GM19467 (cell line): Measurements from ENCODE around the gene FECH.
"Not testable (repeated sequence)": the region's sequence is repeated elsewhere in the genome, so short reads cannot be mapped to it uniquely, and the experiment has no call there.

Experiments used
- ATAC-seq: cut with Tn5 transposase; IDR thresholded peaks from one replicate; pipeline ENCODE4 v1.9.1; 2021; ENCODE audit warnings: mild to moderate bottlenecking, moderate library complexity; ENCODE audit not compliant: unreplicated experiment

Gene FECH

DNA sequence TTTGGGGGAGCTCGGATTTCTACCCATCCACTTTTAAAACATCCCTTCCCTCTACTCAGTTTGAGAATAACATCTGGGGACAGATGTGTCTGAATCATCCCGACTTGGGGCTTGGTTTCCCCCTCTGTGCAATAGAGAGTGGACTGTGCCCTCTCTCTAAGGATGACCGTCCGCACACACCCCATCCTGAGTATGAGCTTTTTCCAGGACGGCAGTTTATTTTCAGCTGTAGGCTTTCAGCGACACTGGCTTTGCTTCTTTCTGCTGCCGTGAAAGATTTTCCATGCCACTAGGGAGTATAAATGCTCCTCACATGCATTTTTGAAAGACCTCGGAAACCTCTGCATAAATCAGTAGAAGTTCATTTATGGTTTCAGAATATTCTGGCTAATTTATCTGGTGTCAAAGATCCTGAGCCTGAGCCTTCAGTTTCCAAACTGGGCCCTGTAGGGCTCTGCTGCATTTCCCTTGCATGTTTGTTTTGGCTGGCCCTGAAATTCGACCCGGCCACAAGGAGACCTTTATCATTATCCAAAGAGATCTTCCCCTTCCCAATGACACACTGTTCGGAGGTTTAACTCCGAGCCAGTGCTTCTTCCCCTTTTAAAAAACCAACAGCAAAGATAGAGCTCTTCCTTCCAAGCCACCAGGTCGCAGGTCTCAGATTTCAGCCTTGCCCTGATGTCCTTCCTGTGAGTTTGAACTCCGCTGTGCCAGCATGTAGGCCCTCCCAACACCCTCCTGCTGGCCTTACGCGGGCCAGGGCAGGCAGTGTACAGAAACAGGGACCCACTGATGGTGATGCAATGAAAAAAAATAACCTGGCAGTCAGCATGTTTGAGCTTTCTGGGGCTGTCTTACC is 53.3 kb downstream of the FECH start:
- ATAC-seq, result no peak

DNA sequence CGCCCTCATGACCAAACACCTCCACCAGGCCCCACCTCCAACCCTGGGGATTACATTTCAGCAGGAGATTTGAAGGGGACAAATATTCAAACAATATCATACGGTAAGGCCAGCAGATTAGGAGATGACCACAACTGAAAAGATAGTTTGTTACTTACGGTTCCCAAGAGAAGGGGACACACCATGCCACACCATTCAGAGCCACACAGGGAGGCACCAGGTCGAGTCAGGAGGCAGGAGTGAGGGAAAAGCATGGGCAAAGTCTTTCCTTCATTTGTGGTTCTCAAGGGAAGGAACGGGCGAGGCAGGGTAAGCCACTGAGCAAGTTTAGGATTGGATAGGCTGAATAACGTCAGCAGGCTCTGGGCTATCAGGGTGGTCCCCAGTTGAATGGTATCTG is 57.4 kb downstream of the FECH start:
- ATAC-seq, result no peak

DNA sequence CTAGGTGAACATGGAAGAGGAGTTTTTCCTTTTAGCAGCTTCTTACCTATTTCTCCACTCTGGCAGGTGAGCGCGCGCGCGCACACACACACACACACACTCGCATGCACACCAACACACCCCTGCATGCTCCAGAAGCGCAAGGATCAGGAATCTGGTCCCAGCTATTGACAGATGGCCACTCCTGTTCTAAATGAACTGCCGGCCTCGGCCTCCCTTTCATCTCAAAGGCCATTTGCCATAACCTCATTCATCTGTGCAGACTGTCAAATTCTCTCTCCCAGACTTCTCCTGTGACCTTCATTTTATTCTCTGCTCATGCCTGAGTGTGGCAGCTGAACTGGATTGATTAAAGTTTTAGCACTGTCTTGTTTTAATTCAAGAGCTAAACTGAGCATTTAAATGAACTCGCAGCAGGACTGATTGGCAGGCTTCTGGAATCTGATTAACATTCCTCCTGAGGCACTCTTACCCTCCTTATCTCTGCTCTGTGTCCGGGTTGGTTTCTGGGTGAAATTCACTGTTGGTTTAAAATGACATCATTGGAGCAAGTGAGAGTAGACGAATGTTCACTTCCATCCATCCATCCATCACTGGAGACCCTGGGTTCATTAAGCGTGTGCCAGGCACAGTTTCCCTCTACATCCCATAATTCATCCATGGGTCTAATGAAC is 58.8 kb downstream of the FECH start:
- no peak for ATAC-seq

DNA sequence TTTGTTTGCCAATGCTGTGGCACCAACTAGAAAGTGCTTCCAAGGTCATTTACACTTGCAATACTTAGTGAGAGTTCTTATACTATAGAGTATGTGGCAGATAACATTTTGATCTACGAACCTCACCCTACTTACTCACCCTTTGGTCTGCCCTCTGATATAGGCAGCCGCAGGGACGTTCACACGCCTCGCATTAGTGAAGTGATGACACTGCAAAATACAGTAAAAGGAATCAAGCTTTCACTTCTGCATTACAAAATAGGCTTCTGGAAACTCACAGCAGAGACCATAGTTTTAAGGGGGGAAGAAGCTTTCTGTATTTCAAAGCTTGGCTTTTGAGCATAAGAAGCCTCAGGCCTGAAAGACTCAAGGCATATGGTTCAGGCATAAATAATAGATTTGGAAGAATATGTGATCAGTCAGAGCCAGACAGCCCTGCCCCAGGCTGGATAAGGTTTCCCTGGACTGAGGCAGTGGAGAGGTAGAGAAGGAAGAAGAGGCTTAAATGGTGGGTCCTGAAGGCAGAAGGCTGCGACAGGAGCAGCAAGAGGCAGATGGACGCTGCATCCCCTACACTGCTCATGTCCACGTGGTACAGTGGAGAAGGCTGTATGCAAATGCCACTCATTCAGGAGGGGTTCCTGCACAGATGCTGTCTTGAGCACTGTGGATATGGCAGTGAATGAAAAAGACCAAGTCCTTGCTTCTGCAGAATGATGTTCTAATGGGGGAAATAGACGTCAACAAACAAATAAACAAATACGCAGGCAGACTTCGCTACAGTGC is 63.1 kb downstream of the FECH start:
- no peak for ATAC-seq

DNA sequence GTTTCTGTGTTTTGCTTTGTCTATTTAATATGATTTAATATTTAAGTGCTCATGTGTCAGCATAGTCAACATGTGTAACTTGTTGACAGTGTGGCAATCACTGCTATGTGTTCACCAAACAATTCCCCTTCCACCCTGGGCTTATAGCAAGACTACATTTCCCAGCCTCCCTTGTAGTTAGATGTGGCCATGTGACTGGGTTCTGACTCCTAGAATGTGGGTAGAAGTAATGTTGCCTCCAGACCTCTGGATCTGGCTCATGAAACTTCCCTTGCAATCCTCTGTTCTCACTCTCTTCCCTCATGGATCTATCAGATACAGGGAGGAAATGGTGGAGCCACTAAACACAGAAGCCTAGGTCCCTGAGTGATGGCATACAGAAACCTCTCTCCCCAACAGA is 64.2 kb downstream of the FECH start:
- ATAC-seq, result not testable (repeated sequence)

DNA sequence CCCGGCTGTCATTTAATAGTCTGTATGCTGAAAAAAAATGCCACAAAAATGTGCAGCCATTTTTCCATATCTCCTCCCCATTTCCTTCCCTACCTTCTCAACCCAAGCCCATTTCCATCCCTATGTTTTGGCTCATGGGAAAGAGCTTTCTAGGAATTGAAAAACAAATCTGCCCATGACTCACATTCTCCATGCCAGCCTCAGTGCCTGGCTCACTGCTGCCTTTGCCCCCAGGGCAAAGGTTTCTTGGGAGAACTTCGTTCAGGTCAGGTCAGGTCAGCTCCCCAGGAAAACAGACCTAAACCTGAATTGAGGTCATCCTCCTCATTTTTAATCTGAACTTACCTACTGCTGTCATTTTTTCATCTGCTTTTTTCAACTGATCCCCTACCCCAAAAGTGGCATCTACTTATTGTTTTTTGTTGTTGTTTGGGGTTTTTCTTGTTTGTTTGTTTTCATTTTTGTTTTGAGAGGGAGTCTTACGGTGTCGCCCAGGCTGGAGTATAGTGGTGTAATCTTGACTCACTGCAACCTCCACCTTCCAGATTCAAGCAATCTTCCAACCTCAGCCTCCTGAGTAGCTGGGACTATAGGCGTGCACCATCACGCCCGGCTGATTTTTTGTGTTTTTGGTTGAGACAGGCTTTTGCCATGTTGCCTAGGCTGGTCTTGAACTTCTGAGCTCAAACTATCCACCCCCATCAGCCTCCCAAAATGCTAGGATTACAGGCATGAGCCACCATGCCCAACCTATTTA is 66.7 kb downstream of the FECH start:
- no peak for ATAC-seq

DNA sequence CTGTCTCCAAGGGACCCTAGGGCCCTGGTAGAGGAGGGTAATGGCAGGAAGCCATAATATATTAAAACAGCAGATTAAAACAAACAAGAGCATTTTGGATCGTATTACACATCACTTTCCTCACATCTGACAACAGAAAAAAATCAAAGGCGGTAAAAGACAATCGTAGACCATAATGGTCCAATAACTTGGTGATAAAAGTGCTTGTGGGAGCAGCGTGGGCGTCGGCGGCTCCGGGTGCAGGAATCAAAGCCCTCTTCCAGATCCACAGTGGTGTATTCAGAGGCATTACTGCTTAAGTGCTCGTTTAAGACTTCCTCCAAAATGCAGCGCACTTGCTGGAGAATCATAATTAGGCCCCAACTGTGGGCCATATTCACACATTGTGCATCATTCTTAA is 68.0 kb downstream of the FECH start:
- no peak for ATAC-seq

DNA sequence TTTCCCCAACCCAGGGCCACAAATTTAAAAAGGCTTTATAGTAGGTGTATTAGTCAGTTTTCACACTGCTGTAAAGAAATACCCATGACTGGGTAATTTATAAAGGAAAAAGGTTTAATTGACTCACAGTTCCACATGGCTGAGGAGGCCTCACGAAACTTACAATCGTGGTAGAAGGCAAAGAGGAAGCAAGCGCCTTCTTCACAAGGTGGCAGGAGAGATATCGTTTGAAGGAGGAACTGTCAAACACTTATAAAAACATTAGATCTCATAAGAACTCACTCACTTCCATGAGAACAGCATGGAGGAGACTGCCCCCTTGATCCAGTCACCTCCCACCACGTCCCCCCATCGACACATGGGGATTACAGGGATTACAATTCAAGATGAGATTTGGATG is 70.4 kb downstream of the FECH start:
- no peak for ATAC-seq

DNA sequence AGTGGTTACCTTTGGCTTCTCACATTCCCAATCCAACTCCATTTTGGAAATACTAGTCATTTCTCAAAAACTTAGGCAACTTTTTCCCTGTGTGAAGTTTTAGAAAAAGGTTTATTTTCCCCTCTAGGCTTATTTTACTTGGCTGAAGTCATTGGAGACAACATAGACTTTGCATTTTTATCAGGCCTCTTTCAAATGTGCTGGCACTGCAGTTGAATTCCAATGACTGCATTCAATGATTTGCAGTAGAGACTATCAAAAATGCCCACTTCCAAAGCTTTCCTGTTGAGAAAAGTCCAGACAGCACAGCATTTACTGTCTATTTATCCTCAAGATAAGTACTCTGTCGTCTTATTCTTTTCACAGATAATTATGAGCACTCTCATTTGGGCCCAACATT is 81.3 kb downstream of the FECH start:
- no peak for ATAC-seq

DNA sequence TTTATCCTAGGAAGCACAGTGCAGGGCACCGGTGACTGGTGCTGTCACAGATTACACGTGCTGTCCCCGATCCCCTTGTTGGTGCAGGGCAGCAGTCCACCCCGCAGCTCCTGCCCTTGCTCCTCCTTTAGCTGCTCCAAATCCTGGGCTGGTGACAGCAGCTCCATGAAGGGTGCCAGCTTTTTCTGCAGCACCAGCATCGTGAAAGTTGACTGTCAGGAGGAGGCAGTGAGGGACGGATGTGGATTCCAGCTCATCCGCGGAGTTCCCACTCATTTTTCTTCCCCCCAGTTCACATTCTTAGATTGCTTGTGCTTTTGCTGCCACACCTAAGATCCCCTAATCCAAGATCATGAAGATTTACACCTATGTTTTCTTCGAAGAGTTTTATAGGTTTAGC is 83.9 kb downstream of the FECH start:
- ATAC-seq, result no peak

DNA sequence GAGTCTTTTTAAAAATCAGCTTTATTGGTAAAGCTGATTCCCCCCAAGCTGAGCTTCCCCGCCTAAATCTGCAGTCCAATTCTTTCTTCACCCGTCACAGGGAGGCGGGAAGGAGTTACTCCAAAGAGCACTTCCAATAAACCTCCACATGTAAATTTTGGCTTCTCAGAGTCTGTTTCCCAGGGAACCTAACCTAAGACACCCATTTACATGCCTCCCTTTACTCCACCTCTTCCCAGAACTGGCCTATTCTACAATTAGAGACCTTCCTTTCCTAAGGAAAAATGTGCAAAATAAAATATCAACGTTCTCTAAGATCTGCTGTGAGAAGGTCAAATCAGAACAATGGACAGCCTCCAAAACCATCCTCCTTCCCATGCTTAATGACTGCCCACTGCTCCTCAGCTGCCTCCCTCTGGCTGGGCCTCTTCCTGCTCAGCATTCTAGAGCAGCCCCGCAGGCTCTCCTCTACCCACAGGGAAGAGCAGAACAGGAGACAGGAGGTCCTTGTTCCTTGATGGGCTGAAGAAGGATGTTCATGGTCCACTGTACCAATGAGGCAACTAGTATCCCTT is 87.7 kb downstream of the FECH start:
- no peak for ATAC-seq
